SU-DHL-6 (cell line): Measurements from ENCODE around the gene OSBPL2.

Experiments
- H2AFZ ChIP-seq: fragments of 200-600 bp; sonication (generic); 2 replicates; pipeline ENCODE4 v1.6.1; 2014; ENCODE audit warnings: low read depth, mild to moderate bottlenecking, moderate library complexity, mixed read lengths, antibody characterized with exemption, low read length; ENCODE audit not compliant: severe bottlenecking
- H3F3A ChIP-seq: fragments of 200-600 bp; shearing (Covaris generic); 2 replicates; pipeline ENCODE4 v1.6.0; 2016; ENCODE audit warnings: antibody characterized with exemption, mild to moderate bottlenecking; ENCODE audit not compliant: insufficient read depth
- H3K27ac ChIP-seq: fragments of 200-600 bp; sonication (generic); 2 replicates; pipeline ENCODE4 v1.5.1; 2016; ENCODE audit warnings: low read depth, mild to moderate bottlenecking, low read length, moderate library complexity, mixed read lengths
- H3K27me3 ChIP-seq: fragments of 200-600 bp; sonication (generic), shearing (Covaris generic); 2 replicates; pipeline ENCODE4 v1.6.0; 2014; ENCODE audit warnings: mild to moderate bottlenecking, low read length
- H3K36me3 ChIP-seq: fragments of 200-600 bp; sonication (generic); 2 replicates; pipeline ENCODE4 v1.6.1; 2014; ENCODE audit warnings: mild to moderate bottlenecking, low read length, mixed read lengths
- H3K4me2 ChIP-seq: fragments of 300-600, 200-600 bp; shearing (Covaris generic), sonication (generic); 2 replicates; pipeline ENCODE4 v1.6.0; 2014; ENCODE audit warnings: low read length, low read depth, mild to moderate bottlenecking; ENCODE audit not compliant: poor library complexity, severe bottlenecking
- H3K4me3 ChIP-seq: fragments of 200-600 bp; sonication (generic); 2 replicates; pipeline ENCODE4 v1.5.1; 2014; ENCODE audit warnings: antibody characterized with exemption, low read length, mild to moderate bottlenecking, mixed read lengths; ENCODE audit not compliant: insufficient read depth, poor library complexity, severe bottlenecking
- H3K79me2 ChIP-seq: fragments of 200-600 bp; sonication (generic); 2 replicates; pipeline ENCODE4 v1.6.1; 2014; ENCODE audit warnings: mild to moderate bottlenecking, low read length, moderate library complexity; ENCODE audit not compliant: insufficient read depth
- H3K9ac ChIP-seq: fragments of 200-600 bp; sonication (generic); 2 replicates; pipeline ENCODE4 v1.7.0; 2014; ENCODE audit warnings: mild to moderate bottlenecking, low read length
- H3K9me2 ChIP-seq: fragments of 200-600 bp; sonication (generic); replicated peaks from 2 replicates; pipeline ENCODE4 v1.6.1; 2014; ENCODE audit warnings: low read length; ENCODE audit not compliant: insufficient read depth
- H3K9me3 ChIP-seq: fragments of 200-600 bp; sonication (generic); 2 replicates; pipeline ENCODE4 v1.6.1; 2014; ENCODE audit warnings: low read length, mixed read lengths; ENCODE audit not compliant: insufficient read depth
- H4K20me1 ChIP-seq: fragments of 200-600 bp; sonication (generic); 2 replicates; pipeline ENCODE4 v1.6.1; 2014; ENCODE audit warnings: low read depth, mild to moderate bottlenecking, antibody characterized with exemption, low read length, moderate library complexity, mixed read lengths
- CTCF ChIP-seq: fragments of 200-600 bp; sonication (generic); IDR thresholded peaks from one replicate; pipeline ENCODE4 v1.5.1; 2017; ENCODE audit warnings: antibody characterized with exemption, mild to moderate bottlenecking, low read length, moderate library complexity; ENCODE audit not compliant: insufficient read depth, poor library complexity, severe bottlenecking
- EZH2phosphoT487 ChIP-seq: fragments of 200-600 bp; sonication (generic), shearing (Covaris generic); conservative IDR thresholded peaks from 2 replicates; pipeline ENCODE4 v1.6.1; 2018; ENCODE audit warnings: mild to moderate bottlenecking, antibody characterized with exemption, low read length, moderate library complexity, mixed read lengths

Gene OSBPL2

GRCh38 chr20:62206388-62206775 lies 31.9 kb upstream of the OSBPL2 start:
- no peaks in the 10 kb centered on the region for H3K36me3 ChIP-seq
- no peak overlapping the region for H3K4me2 ChIP-seq
- H3K9me3 ChIP-seq: no peaks in the 10 kb centered on the region
- no peaks in the 10 kb centered on the region for H3K9me2 ChIP-seq
- H3K27me3 ChIP-seq: no peaks in the 10 kb centered on the region
- no peak overlapping the region for H3K4me3 ChIP-seq
- H3K27ac ChIP-seq: no peak overlapping the region
- H2AFZ ChIP-seq: no peak overlapping the region
- H4K20me1 ChIP-seq: no peaks in the 10 kb centered on the region
- H3K79me2 ChIP-seq: no peaks in the 10 kb centered on the region
- no peak for TF ChIP-seq EZH2phosphoT487
- TF ChIP-seq CTCF: no peak
- H3K9ac ChIP-seq: no peak overlapping the region
- no peaks in the 10 kb centered on the region for H3F3A ChIP-seq

- H3K4me2 ChIP-seq: no peak overlapping the region
- no peak overlapping the region for H3K9ac ChIP-seq
- no peaks in the 10 kb centered on the region for H3K27me3 ChIP-seq
- no peaks in the 10 kb centered on the region for H4K20me1 ChIP-seq
- H3K9me2 ChIP-seq: no peaks in the 10 kb centered on the region
- H3K79me2 ChIP-seq: no peaks in the 10 kb centered on the region
- no peaks in the 10 kb centered on the region for H3K36me3 ChIP-seq
- no peaks in the 10 kb centered on the region for H3K9me3 ChIP-seq
- H3K4me3 ChIP-seq: no peak overlapping the region
- H2AFZ ChIP-seq: no peak overlapping the region
- H3F3A ChIP-seq: no peaks in the 10 kb centered on the region
- no peak overlapping the region for H3K27ac ChIP-seq
- TF ChIP-seq CTCF (no peak), EZH2phosphoT487 (no peak)
These were observed 30.1 kb upstream of the OSBPL2 start for GRCh38 chr20:62208061-62208794.

DNA sequence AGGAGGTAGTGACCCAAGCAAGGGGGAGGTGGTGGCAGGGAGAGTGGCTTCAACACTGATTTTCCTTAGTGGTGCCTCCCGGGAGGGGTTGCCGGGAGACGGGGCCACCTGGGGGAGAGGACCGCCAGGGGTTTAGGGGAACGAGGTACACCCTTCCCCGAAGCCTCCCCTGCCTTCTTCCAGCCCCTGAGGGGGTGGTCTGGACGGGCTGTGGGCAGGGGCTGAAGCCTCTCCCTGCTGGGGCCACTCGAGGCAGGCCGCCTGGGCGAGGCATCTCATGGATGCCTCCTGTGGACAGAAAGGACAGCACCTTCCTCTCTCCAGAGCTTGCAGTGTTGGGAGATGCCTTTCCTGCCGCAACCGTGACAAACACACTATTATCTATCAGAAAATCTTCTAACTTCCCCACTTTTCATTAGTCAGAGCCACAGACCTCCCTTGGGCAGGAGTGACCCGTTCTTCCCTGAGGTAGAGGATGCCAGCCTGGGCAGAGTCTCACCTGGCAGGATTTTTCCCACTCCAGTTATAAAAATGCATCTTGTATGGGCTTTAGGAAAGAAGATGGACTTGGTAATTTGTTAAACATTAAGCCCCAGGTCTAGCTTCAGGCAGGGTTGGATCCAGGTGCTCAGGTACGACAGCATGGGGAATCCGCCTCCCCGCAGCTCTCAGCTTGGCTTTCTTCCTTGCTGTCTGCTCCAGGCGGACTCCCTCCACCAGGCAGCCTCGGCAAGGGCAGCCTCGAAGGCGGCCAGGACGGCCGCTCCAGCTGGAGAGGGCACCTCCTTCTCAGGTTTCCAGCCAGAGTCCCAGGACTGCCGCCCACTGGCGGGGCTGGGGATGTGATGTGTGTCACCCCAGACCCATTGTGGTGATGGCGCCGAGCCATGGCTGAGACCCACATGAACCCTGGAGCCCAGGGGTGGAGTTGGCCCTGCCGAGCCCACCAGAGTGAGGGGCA lies 29.2 kb upstream of the OSBPL2 start:
- H3F3A ChIP-seq: no peaks in the 10 kb centered on the region
- TF ChIP-seq CTCF (no peak), EZH2phosphoT487 (no peak)
- no peaks in the 10 kb centered on the region for H3K9me3 ChIP-seq
- no peak overlapping the region for H3K27ac ChIP-seq
- H3K9ac ChIP-seq: no peak overlapping the region
- H3K4me2 ChIP-seq: no peak overlapping the region
- H3K36me3 ChIP-seq: no peaks in the 10 kb centered on the region
- no peaks in the 10 kb centered on the region for H3K79me2 ChIP-seq
- no peaks in the 10 kb centered on the region for H3K9me2 ChIP-seq
- no peaks in the 10 kb centered on the region for H3K27me3 ChIP-seq
- no peaks in the 10 kb centered on the region for H4K20me1 ChIP-seq
- H2AFZ ChIP-seq: no peak overlapping the region
- no peak overlapping the region for H3K4me3 ChIP-seq
